ENCODE measurements around the gene HLCS.

GRCh38 chr21:36902331-36902730 is 64.1 kb downstream of the HLCS start:
- TF ChIP-seq POLR2AphosphoS5 (IDR thresholded peaks at IDR 0.05; ENCODE audit: insufficient read depth in 1 of 2, low read depth in 1 of 2) (no peak), CTCF (IDR thresholded peaks at IDR 0.05) (no peak)
